AG20443 (cell line): ENCODE results near the gene ARHGEF25.
"Not testable (repeated sequence)": the region's sequence is repeated elsewhere in the genome, so short reads cannot be mapped to it uniquely, and the experiment has no call there.

Experiments
- DNase-seq: peaks from one replicate; pipeline ENCODE4 v3.0.0; 2012; ENCODE audit warnings: low spot score, mixed read lengths

The ARHGEF25 gene

DNA sequence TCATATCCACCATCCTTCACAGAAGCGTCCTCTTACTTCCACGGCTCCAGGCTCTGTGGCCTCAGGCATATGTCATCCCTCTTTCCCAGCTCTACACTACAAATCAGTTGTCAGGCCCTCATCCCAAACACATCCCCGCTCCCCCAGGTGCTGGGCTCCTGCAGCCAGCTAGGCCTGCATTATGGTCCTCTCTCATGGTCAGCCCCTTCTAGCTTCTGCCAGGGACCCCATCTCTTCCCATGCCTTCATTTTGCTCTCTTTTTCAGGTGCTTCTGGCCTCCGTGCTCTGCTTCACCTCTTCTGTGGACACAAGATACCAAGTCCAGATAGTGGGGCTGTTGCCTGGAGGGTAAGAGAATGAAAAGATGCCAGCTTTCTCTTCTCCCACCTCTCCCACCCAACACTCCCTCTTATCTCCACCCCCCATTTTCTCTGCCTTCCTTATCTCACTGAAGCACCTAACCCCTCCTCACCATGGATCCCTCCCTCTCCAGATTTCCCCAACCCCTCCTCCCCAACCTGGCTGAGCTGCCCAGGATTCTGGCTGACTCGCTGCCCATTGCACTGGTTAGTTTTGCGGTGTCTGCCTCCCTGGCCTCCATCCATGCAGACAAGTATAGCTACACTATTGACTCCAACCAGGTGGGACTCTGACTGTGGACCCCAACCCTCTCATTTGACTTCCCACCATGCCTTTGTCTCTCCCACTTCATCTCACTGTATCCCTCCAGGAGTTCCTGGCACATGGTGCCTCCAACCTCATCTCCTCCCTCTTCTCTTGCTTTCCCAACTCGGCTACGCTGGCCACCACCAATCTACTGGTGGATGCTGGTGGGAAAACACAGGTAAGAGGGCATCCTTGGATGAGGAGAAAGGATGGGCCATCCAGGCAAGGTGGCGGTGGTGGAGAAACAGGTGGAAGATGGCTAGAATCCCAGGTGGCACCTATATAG lies 11.3 kb downstream of the ARHGEF25 start:
- no peak for DNase-seq

GRCh38 chr12:57623385-57623784 lies 12.2 kb downstream of the ARHGEF25 start:
- DNase-seq: no peak

GRCh38 chr12:57623811-57624390 lies 12.7 kb downstream of the ARHGEF25 start:
- no peak for DNase-seq

DNA sequence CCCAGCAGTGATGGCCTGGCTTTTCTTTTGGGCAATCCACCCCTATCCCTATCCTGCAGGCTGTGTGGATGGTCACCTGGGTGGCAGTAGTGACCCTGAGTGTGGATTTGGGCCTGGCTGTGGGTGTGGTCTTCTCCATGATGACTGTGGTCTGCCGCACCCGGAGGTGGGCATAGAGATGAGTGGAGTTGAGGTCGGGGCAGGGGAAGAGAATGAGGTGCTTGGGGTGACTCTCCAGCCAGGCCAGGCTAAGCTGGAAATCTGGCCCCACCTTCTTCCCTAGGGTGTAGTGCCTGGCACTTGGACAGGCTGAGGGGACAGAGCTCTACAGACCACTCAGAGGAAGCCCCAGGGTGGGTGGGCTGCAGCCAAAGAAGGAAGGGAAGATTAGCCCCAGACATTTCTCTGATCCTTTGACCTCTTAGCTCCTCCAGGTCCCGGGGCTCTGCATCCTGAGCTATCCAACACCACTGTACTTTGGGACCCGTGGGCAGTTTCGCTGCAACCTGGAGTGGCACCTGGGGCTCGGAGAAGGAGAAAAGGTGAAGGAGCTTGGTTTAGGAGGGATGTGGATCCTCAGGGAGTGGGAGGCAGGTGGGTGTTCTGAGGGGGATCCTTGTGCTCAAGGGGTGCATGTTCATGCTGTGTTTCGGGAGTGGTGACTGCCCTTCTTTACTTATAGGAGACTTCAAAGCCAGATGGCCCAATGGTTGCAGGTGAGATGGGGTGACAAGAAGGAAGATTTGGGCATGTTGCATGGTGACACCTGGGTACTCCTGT lies 13.4 kb downstream of the ARHGEF25 start:
- DNase-seq: no peak

DNA sequence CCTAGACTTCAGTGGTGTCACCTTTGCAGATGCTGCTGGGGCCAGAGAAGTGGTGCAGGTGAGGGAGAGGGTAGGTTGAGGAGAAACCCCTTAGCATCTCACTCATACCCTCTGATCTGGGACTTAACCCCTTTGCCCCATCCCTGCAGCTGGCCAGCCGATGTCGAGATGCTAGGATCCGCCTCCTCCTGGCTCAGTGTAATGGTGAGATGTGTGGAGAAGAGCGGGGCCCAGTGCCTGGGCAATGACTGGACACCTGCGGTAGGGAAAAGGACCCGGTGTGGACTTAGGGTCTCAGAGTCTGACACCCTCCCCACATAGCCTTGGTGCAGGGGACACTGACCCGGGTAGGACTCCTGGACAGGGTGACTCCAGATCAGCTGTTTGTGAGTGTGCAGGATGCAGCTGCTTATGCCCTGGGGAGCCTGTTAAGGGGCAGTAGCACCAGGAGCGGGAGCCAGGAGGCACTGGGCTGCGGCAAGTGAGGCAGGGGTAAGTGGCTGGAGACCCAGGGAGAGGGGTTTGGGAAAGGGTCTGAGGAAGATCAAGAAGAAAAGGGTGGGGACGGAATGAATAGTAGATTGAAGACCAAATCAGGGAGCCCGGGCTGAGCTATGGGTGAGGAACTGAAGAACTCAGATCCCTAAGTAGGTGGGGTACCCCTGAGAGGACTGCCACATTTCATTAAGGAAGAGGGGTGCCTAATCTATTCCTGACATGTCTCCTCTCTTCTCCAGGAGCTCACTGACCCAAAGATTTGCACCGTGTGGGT lies 14.2 kb downstream of the ARHGEF25 start:
- no peak for DNase-seq

GRCh38 chr12:57626111-57626920 lies 15.1 kb downstream of the ARHGEF25 start:
- DNase-seq: no peak

DNA sequence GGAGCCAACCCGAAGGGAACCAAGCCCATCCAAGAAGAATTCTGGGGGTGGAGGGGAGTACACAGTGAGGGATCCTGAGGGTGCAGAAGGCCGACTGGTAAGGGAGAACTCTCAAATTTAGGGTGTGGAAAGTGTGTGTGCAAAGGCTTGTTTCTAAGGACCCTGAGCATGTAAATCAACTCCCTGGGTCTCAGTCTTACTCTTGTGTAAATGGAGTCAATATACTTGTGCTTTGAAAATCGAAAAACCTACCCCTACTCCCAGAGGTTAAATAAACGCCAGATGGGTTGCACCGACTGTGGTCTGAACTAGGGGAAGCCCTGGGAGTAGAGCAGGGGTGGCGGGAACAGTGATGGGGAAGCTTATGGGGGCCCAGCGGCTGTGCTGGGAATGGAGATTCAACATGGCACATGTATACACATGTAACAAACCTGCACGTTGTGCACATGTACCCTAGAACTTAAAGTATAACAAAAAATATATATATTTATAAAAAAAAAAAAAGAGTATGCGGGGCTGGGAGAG lies 15.7 kb downstream of the ARHGEF25 start:
- DNase-seq: no peak

DNA sequence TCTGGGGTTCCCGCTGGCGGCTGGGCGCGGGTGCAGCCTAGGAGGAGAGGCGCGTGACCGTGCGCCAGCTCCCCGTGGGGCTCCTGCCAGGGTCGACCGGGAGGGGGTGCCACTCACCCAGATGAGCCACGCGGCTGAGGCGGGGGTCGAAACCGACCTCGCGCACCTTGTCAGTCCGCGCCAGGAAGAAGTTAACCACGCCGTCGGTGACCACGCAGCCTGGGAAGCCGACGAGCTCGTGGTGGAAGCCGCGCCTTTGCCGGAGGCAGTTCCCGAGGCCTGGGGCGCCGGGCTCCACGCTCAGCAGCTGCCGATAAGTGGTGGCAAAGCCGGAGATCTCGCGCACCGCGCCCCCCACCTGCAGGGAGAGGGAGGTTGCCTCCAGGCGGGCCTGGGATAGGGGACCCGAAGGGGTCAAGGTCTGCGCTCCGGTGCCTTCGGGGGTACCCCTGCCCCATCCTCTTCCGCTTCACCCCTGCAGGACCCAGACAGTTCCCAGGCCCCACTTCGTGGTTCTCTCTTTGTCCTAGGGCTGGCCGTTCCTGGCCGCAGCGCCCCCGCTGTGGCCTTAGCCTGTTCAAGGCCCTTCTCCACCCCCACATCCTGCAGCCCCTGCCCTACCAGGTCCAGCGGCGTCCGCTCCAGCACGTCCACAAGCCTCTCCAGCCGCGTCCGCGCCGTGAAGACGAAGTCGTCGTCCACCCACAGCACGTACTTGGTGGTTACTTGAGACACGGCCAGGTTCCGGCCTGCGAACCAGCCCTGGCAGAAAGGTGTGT lies 16.5 kb downstream of the ARHGEF25 start:
- no peak for DNase-seq

- no peak for DNase-seq
These were observed 17.3 kb downstream of the ARHGEF25 start for GRCh38 chr12:57628280-57629191.

- no peak for DNase-seq
These were observed 18.7 kb downstream of the ARHGEF25 start for GRCh38 chr12:57629897-57630471.

DNA sequence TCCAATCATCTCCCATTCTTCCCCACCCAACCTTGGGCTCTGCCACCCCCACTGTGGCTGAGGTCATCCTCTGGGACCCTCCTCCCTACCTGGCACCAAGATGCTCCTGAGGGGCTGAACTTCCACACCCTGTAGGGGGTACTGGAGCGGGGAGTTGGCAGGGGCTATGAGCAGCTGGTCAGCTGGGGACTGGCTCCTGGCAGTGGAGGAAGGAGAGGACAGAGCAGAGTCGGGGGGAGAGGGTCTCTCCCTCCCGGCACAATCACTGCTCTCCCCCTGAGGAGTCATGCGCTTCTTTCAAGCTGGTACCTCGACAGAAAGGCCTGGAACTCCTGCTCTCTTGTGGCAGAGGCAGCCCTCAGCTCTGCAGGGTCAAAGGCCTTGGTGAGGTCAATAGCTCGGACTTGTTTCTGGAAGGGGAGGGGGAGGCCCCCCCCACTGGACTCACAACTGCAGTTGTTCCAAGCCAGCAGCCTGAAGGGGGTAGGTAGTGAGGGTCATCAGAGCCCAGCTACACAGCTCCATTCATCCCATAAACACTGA lies 19.7 kb downstream of the ARHGEF25 start:
- no peak for DNase-seq

- DNase-seq: no peak
These were observed 20.4 kb downstream of the ARHGEF25 start for GRCh38 chr12:57631566-57632072.

- DNase-seq: peak; percentile 40
These were observed 21.1 kb downstream of the ARHGEF25 start for GRCh38 chr12:57632073-57632957.

DNA sequence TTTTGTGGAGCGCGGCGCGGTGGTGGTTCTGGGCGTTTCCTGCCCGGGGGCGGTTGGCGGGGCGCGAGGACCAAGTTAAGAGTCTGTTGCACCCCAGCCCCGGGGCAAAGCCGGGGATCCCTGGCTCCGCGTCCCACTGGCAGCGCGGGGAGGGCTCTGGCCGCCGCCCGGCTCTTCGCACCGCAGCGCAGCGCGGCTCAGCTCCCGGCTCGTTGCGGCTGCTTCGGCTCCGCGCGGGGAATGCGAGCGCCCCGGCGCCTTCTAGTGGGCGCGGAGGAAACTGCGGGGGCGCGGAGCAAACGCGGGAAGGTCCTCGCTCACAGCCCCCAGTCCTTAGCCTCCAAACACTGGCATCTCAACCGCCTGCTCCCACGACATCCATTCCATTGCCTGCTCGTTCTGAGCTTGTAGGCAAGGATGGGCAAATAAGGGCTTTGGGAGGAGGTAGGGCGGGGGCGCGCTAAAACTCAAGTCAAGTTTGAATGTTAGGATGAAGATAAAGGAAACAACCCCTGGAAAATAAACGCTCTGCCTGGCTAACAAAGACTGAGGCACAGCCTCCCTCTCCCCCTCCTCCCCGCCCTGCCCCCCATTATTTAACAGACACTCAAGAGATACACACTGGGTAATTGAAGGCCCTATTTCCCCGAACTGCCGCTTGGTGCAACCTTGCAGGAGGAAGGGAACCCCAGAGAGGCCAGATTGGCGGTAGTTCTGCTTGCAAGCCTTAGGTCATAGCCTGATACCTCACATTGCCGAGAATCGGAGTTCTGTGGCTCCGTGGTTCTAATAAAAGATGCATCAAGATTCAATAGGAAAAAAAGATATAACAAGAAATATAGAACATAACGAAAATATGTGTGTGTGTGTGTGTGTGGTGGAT lies 22.0 kb downstream of the ARHGEF25 start, which contains the start of gene B4GALNT1:
Gene B4GALNT1, minus strand, starts transcription at position 244 of the 883 bp plus-strand sequence. CDS start 1,069 bp downstream, outside the sequence.
- peak; percentile 92 for DNase-seq

GRCh38 chr12:57636731-57637130 lies 25.5 kb downstream of the ARHGEF25 start:
- not testable (repeated sequence) for DNase-seq

GRCh38 chr12:57637364-57637763 lies 26.1 kb downstream of the ARHGEF25 start:
- DNase-seq: peak; percentile 7
